Activated naive CD4-positive, alpha-beta T cell treated with anti-CD3 and anti-CD28 coated beads, Interleukin-2, amount 10 ng/mL, durations not matched to agents 5 hours and 36 hours (primary cell): Measurements from ENCODE around the gene PTAR1. TPM values are rescaled to one million over a fixed set of nuclear protein-coding genes. Genes with fewer than 3 reads are reported as not detected.

Experiments
- total RNA-seq, 2 experiments: library from RNA; stranded (reverse); gene quantifications; one replicate each; pipeline ENCODE4 v1.2.3, GENCODE V29; 2021

The PTAR1 gene, protein sequence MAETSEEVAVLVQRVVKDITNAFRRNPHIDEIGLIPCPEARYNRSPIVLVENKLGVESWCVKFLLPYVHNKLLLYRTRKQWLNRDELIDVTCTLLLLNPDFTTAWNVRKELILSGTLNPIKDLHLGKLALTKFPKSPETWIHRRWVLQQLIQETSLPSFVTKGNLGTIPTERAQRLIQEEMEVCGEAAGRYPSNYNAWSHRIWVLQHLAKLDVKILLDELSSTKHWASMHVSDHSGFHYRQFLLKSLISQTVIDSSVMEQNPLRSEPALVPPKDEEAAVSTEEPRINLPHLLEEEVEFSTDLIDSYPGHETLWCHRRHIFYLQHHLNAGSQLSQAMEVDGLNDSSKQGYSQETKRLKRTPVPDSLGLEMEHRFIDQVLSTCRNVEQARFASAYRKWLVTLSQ
- total RNA-seq, result 10 to 100 TPM; 57.8 to 63.2 TPM

DNA sequence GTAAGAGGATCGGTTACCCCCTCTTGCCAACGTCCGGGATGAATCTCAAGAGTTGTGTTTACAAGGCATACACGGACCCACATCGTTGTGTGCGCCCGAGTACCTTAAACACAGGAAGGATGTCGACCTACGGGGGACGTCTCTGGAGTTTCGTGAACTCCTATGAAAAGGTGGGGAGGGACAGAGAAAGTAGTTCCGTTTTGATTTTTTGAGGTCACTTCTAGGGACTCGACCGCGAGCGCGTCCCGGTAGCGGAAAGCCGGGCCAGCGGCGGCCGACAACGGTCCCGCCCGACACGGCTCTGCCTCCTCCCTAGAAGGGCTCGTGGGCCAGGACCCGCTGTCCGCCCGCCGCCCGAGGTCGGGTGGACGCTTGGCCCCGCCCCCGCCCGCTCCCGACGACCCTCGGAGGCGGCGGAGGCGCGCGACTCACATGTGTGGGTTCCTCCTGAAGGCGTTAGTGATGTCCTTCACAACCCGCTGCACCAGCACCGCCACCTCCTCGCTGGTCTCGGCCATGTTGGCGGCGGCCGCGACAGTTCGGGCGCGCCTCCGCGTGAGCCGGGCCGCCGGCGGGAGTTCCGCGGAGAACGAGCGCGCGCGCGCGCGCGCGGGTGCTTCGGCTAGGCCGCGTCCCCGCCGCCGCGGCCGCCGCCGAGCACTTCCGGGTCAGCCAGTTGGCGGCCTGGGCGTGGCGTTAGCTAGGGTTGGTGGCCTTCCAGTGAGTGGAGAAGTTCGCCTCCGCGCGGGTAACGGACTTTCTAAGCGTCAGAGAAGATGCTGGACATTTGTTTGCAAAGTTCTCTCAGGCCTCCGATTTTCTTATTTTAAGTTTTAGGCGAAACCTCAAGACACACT is at the start of gene PTAR1:
TSS of gene PTAR1 (minus strand) at position 591 of the 857 bp plus-strand sequence. CDS start at position 518, 73 bp downstream.

DNA sequence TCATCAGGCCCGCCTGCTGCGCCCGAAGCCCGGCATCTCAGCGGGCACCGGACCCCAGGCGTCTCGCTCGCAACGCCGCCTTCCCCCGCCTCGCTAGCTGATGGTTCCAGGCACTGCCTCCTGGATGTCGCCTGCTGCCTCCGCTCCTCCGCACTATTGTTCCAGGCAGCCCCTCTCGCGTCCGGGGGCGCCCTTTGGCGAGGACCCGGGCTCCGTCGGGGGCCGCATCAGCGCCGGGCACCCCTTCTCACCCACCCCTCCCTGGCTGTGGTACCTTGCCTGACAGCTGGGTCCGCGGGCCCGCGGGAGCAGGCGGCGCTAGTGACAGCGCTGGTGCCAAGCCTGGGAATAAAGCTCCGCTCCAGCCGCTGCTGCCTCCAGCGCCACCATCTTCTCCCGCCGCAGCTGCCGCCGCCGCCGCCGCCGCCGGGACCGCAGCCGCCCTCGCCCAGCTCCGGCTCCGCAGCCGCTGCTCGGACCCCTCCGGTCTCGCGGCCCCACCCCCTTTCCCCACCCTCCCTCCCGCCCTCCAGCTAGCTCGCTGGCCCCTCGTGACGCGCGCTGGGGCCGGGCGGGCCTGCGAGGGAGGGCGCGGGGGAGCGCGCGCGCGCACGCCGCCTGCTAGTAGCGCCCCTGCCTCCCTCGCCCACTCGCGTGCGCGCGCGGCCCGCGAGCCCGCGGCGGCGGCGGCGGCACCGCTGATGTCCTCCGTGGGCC is 87.8 kb downstream of the PTAR1 start, which contains the start of gene APBA1:
TSS of gene APBA1 (minus strand) at position 493 of the 717 bp plus-strand sequence.

Other genes starting within 250 kb of the PTAR1 start
- under 1 TPM; 0.35 to 0.72 TPM for gene APBA1, start 87.6 kb downstream of the PTAR1 start, total RNA-seq
- under 1 TPM in 1 of 2 experiments, not detected in 1; 0.46 TPM for gene CFAP95, start 60.8 kb upstream of the PTAR1 start, total RNA-seq